ENCODE results near the gene CRK.

Gene CRK

DNA sequence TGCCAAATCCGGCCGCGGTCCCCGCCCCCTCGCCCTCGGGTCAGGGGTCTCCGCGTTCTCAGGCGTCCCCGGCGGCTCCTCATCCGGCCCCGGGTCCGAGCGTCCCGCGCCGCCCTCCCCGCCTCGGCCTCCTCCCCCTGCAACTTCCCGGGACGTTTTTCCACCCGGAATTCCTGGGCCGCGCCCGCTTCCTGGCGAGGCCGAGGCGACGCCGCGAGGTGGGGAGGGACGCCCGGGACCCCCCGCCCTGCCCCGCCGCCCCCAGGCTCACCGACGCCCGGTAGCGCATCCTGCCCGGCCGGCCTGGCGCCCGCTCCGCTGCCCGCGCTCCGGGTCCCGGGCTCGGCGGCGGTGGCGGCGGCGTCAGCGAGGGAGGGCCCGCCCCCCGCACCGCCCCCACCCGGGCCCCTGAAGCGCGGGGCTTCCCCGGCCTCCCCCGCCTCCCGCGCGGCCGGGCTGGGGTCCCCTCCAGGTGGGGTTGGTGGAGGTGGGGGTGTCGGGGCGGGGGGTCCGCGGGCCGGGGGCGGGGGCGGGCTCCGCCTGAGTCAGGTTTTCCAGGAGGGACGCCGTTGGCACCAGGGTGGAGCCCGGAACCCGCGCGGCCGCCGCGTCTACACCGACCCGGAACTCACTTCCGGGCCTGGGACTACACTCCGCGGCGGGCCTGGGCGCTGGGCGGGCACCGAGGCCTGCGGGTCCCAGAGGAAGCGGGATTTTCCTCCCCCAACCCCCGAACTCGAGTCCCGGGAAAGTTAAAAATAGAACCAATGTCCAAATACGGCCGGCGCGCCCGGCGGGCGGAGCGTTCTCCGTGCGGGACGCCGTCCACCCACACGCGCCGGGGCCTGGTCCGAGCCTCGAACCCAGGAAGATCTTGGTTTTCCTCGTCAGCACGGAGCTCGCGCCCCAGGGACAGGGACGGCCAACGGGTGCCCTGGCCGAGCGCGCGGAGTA, 29.7 kb upstream of the CRK start:
- DNase-seq (ENCODE audit: low read depth), result no peak

DNA sequence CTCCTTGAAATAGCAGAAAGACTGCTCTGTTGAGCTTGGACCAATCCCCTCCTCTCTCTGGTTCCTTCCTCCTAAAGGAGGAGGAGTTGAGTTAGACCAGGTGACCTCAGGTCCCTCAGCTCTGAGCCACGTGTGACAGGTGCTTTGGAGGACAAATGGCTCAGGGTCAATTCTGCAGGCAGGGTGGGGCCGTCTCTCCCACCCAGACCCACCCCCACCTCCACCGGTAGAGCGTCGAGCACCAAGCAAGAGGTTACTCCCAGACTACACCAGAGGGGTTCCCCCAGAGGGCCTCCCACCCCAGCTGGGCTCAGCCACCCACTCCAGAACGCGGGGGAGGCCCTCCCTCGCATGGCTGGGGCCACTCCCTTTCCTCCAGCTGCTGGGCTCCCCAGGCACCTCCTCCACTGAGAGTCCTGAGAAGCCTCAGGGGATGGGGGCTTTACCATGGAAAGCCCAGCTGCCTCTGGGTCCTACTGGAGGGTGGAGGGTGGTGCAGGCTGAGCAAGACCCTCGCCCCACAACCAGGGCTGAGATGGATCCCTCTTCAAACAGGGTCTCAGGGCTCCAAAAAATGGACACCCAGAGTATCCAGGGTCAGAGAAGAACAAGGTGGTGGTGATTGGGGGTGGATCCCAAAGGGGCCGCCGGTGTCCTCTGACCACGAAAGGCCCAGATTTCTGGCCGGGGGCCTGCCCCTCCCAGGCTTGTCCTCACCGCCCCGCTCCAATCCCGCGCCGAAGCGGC, 28.8 kb upstream of the CRK start:
- no peak for DNase-seq (ENCODE audit: low read depth)

DNA sequence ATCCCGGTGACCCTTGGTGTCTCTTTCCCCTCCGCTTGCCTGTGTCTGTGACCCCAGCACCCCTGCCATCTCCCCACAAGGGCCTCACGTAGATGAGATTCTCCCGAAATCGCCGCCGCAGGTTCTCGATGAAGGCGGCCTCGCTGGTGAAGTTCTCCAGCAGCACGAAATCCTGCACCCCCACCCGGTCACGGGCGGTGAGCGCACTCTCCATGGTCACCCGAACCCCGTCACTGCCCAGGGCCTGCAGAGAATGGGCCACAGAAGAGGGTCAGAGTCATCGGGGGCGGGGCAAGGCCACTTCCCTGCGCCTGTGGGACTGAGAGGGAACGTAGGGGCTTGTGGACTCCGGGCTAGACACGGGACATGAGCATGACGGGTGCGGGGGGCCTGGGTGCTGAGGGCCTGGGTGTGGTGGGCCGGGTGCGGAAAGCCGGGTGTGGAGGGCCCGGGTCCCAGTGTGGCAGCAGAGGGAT, 28.1 kb upstream of the CRK start:
- DNase-seq (ENCODE audit: low read depth), result no peak

DNA sequence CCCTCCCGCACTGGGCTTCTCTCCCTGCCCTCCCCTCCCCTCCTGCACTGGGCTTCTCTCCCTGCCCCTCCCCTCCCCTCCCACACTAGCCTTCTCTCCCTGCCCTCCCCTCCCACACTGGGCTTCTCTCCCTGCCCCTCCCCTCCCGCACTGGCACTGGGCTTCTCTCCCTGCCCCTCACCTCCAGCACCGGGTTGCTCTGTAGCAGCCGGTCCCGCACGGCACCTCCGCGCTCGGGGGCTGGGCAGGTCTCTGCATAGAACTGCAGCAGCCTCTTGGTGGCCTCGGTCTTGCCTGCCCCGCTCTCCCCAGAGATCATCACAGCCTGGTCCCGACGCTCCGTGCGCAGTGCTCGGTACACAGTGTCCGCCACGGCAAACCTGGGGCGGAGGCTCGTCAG, 26.6 kb upstream of the CRK start:
- DNase-seq (ENCODE audit: low read depth), result no peak

DNA sequence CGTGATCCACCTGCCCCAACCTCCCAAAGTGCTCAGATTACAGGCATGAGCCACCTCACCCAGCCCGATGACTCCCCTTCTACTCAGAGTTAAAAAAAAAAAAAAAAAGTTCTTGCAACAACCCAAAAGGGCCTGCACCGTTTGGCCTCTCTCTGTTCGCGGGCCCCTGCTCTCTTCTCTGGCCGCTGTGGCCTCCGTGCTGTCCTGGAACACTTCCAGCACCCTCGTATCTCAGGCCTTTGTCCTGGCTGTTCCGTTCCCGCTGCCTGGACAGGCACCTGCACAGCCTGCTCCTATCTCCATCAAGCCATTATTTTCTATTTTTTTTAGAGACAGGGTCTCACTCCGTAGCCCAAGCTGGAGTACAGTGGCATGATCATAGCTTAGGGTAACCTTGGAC, 25.7 kb upstream of the CRK start:
- DNase-seq (ENCODE audit: low read depth), result no peak

DNA sequence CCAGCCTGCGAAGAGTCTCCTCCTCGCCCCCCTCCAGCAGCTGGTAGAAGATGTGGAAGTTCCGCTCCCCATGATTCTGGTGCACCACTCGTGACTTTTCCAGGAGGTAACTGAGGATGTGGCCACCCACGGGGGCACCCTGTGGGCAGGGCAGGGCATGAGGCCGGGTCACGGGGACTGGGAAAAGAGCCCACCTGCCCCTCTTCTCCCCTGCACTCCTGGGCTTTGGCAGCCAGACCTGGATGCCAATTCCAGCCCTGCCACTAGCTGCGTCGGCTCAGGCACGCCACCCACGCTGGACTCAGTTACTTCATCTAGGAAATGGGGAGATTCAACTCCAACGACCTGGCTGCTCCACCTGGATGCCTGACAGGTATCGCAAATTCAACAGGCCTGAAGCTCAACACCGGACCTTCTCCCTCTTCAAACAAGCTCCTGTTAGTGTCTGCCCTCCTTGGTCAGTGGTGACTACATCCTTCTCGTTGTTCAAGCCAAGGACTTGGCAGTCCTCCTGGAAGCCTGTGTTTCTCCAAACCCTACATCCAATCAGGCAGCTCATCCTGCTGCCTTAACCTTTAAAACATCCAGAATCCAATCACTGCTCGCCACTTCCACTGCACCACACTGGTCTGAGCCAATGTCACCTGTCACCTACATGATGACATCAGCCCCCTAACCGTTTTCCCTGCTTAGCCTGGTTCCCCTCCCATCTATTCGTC, 24.9 kb upstream of the CRK start:
- DNase-seq (ENCODE audit: low read depth), result no peak

DNA sequence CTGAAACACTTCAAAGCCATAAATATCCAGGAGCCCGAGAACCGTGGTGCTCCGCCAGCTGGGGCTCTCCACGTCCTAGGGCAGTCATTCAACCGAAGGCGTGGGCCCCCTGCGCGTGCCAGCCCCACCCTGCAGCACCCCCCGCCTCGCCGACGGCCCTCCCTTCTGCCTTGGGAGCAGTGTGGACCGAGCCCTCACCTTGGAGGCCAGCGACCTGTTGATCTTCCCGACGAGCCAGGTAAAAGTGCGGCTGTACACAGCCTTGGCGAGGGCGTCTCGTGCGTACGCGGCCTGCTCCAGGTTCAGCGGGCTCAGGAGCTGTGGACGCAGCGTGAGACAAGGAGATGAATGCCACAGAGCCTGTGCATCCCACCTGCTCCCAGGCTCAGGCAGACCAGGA, 22.4 kb upstream of the CRK start:
- no peak for DNase-seq (ENCODE audit: low read depth)

DNA sequence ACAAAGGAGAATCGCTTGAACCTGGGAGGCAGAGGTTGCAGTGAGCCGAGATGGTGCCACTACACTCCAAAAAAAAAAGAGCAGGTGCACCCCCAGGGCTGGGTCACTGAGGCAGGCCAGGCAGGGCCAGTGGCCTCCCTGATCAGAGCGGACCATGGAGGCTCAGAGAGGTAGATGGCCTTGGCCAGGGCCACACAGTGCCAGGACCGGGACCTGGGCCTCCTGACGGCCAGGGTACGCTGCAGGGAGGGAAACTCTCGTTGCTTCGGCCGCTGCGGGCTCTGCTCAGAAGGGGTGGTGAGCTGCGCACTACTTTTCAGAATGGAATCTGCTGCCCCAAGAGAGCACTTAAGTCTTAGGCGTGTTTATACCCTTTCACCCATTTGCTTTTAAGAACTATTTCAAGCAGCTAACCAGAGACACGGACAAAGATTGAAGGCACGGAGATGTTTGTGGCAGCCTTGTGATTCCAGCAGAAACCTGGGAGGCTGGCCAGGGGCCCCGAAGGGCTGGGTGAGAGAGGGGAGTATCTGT, 19.4 kb upstream of the CRK start:
- no peak for DNase-seq (ENCODE audit: low read depth)

DNA sequence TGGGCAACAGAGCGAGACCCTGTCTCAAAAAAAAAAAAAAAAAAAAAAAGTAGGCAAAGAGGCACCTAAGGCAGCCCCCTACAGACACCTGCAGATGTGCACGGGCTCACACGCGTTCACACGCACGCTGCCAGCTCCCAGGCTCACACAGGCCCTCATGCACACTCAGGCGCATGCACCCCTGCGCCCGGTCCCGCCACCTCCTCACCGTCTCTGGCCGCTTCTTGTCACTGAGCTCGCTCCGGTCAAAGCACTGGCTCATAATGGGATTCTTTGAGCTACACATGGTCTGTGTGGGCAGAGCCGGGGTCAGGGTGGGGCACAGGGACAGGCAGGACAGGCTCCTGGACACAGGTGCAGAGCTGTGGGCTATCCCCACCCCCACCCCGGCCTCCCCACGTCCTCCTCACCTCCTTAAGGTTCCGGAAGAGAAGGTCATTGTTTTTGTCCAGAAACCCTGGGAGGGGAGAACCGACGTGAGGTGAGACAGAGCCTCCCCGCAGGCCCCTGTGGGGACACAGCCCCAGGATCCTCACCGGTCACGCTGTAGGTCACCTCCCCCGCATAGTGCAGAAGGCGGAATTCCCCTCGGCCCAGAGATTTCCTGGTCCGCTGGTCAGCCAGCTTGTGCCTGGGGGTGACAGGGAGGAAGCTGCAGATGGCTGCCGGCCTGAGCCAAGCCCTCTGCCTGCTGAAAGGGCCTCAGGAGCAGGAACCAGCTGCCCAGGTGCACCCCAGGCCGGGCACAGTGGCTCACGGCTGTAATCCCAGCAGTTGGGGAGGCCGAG, 18.6 kb upstream of the CRK start:
- DNase-seq (ENCODE audit: low read depth), result no peak

DNA sequence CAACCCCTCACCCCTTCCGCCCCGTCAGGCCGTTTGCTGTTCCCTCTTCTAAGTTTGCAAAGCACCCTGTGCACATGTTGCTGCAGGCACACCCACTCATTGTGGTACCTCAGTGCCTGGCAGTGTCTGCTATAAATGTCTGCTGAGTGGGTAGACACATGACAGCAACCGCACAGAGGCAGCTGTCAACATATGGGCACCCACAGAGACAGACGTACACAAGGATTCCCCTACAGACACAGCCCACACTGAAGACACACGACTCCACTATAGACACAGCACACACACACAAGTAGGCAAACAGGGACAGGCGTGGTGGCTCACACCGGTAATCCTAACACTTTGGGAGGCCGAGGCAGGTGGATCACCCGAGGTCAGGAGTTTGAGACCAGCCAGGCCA, 17.8 kb upstream of the CRK start:
- no peak for DNase-seq (ENCODE audit: low read depth)

DNA sequence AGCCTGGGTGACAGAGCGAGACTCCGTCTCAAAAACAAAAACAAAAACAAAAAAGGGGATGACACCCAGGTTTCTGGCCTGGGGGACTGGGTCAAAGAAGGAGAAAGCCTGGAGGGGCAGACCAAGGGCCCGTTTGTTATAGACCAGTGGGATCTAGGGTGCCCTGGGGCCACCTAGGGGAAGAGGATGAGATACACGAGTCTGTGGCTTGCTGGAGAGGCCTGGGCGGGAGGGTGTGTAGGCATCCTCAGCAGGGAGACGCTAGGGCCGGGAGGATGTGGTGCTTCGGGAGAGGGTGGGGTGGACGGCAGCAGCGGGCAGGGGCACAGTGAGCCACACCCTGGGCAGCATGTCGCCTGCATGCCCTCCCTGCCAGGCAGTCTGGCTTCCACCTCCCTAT, 17.1 kb upstream of the CRK start:
- no peak for DNase-seq (ENCODE audit: low read depth)

DNA sequence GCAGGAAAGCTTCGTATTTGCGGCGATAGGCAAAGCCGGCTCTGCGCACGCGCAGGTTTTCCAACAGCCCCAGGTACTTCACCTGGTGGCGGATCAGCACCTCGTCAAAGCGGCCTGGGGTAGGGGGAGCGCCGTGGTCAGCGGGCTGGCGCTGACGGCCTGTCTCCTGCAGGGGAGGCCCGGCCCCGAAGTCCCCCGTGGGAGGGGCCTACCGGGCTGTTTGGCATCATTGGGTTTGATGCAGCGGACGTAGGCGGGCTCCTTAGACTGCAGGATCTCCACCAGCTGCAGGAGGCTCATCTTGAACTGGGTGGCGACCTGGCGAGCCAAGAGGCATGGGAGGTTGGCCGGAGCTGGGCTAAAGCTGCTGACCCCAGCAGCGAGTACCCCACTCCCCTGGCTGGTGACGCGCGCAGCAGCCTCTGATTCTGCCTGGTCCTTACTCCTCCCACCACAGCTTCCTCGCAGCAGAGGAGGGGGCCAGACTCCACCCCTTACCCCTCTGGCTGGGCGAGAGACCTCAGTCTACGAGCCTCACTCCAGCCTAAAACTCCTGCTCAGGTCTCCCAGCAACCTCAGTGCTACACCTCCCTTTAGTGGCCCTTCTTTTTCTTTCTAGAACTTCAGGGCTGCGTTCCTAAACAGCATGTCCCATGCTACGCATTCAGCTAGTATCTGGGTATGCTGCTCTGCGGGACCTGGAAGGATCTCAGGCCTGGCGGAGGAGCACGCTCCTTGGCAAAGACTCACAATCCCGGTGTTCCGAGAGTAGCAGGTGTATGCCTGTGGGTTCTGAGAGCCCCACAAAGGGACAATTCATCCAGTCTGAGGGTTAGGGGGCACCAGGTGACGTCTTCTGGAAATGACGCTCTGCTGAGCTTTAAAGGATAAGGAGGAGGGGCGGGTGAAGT, 16.1 kb upstream of the CRK start:
- no peak for DNase-seq (ENCODE audit: low read depth)

DNA sequence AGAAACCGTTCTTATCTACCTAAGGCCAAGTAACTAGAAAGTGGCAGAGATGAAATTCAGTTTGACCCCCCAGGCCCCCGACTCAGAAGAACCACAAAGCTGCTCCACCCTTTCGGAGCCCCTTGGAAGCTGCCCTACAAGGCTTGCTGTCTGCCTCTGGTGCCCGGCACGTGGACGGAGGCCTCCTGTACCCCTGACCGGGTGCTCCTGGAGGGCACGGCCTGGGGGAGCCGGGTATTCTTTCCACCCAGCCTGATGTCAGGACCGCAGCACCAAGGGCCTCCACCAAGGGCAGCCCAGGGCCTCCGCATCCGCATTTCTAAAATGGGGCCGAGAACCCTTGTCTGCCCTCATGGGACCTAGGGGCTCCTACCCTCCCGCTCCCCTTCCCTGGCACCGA, 15.5 kb upstream of the CRK start:
- no peak for DNase-seq (ENCODE audit: low read depth)

DNA sequence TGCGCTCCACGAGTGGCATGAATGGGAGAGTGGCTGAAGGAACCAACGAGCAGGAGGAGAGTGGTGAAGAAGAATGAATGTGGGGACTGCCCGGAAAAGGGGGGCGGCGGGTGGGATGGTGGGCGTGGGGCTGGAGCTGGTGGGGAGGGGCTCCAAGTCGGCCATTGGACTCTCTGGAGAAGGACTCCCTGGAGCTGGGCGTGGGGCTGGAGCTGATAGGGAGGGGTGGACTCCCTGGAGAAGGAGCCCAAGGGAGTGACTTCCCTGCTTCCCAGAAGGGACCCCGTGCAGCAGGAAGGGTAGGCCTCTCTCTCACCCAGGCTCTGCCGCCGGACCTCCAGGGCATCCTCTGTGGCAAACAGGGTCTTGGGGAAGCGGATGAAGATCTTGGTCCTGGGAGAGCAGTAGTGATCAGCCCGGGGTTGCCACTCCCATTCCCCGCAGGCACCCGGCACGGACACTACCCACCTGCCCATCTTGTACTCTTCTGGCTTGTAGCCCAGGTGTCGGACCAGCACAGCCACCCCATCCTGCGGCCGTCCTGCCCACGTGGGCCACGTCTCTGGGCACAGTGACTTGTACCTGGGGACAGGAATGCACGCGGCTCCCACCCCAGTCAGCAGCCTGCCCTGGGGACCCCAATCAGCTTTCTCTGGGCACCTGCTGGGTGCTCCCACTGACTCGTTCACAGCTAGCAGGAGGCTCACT, 14.9 kb upstream of the CRK start:
- no peak for DNase-seq (ENCODE audit: low read depth)

DNA sequence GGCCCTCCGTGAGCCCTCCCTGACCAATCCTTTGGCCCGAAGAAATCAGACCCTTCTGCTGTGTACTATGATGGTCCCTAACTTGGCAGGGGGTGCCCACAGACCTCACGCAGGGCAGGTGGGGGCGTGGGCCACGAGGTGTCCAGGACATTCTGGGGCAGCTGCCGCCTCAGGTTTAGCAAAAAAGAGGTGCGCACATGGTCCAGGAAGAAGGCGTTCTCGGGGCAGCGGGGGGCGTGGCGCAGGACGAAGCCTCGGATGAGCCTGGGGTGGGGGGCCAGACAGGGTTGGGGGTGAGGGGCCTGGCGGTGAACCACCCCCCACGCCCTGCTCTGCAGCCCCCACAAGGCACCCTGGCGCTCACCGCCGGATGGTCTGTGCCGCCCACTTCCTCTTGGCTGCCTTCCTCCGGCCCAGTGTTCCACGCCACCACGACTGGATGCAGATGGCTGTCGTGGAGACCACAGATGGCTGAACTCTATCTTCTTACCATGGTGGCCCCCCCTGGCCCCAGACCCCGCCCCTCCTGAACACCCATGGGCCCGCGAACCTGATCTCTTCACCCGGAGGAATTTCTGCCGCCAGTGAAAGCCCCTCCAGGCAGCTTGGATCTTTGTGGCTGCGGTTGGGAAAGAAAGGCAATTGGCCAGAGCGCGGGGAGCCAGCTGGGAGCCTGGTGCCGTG, 14.2 kb upstream of the CRK start:
- no peak for DNase-seq (ENCODE audit: low read depth)

DNA sequence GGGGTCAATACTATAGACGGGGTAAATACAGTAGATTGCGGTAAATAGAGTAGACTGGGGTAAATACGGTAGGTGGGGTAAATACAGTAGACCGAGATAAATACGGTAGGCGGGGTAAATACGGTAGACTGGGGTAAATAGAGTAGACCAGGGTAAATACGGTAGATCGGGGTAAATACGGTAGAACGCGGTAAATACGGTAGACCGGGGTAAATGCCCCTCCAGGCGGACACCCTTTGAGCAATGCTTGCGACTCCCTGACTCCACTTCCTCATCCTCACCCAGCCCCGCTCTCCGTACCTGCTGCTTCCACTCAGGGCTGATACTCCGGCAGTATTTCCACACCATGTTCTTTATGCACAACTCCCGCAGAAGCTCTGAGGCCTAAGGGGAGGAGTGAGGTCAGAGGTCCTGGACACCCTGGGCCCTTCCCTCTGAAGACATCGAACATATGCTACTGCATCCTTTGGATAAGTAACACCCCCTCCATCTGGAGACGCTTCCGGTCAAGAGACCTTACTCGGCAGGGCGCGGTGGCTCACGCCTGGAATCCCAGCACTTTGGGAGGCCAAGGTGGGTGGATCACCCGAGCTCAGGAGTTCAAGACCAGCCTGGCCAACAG, 13.3 kb upstream of the CRK start:
- DNase-seq (ENCODE audit: low read depth), result no peak

DNA sequence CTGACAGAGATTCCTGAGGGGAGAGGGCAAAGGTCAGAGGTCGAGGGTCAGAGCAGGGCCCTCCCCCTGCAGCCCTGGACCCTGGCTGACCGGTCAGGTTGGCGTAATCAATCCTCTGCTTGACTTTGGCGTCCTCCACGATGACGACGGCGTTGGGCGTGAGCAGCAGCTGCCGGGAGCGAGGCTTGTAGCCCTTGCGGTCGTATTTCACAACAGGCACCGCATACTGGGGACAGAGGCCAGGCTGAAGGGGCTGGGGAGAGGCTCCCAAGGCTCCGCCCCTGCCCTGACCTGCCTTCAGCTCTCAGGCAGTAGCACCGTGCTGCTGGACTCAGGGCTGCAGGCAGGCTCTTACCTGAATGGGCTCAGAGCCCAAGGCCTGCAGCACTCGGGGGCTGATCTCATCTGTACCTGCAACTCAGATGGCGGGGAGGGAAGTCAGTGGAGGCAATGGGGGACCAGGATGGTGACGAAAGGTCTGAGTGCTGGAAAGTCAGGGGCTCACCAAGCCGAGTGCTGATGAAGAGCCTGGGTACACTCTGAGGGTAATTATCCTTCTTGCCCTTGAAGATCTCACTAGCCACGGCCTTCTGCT, 12.0 kb upstream of the CRK start:
- no peak for DNase-seq (ENCODE audit: low read depth)

DNA sequence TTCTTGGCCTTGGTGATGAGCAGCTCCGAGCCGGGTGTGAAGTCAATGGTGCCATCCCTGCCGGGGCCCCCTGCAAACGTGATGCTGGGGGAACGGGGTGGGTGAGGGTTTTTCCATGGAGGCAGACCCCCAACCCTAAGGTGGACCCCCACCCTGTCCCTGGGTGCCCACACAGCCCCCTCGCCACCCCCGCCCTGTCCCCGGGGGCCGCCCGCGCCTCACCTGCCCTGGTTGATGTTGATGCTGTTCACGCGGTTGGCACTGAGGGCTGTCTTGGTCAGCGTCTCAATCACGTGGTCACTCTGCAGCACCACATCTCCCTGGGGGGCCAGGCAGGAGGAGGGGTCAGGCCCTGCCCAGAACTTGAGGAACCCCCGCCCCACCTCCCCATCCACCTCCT, 11.2 kb upstream of the CRK start:
- no peak for DNase-seq (ENCODE audit: low read depth)

Measured in GM04503 (cell line).